ENCODE results near the gene SLC39A5.

GRCh38 chr12:56229082-56229481 is 769 bp upstream of the SLC39A5 start:
- TF ChIP-seq CTCF (IDR thresholded peaks at IDR 0.05) (no peak), POLR2A (IDR thresholded peaks at IDR 0.05) (no peak), POLR2AphosphoS5 (IDR thresholded peaks at IDR 0.05) (no peak), EP300 (IDR thresholded peaks at IDR 0.05) (no peak)
